Endothelial cell (in vitro differentiated cells): ENCODE measurements around the gene RRM2. TPM values are rescaled to one million over a fixed set of nuclear protein-coding genes. Genes with fewer than 3 reads are reported as not detected.

ENCODE experiments used
- DNase-seq: peaks from one replicate; pipeline ENCODE4 v3.0.0; 2021; ENCODE audit warnings: low spot score
- H3K27ac Mint-ChIP-seq: one replicate; pipeline ENCODE4 v1.8.0; 2021; ENCODE audit warnings: mixed read lengths, inconsistent platforms; ENCODE audit not compliant: unreplicated experiment
- H3K27me3 Mint-ChIP-seq: one replicate; pipeline ENCODE4 v1.8.0; 2021; ENCODE audit warnings: mild to moderate bottlenecking, moderate library complexity, mixed read lengths, inconsistent platforms; ENCODE audit not compliant: unreplicated experiment
- H3K36me3 Mint-ChIP-seq: one replicate; pipeline ENCODE4 v1.8.0; 2021; ENCODE audit warnings: mild to moderate bottlenecking, low read depth, mixed read lengths, inconsistent platforms; ENCODE audit not compliant: unreplicated experiment
- H3K4me1 Mint-ChIP-seq: one replicate; pipeline ENCODE4 v1.8.0; 2021; ENCODE audit warnings: mild to moderate bottlenecking, mixed read lengths, inconsistent platforms; ENCODE audit not compliant: unreplicated experiment
- H3K4me3 Mint-ChIP-seq: one replicate; pipeline ENCODE4 v1.8.0; 2021; ENCODE audit warnings: mild to moderate bottlenecking, mixed read lengths, inconsistent platforms; ENCODE audit not compliant: unreplicated experiment
- H3K9me3 Mint-ChIP-seq: one replicate; pipeline ENCODE4 v1.8.0; 2021; ENCODE audit warnings: mixed read lengths, inconsistent platforms; ENCODE audit not compliant: unreplicated experiment
- total RNA-seq: library from RNA; stranded (reverse); fragmentation: NEBNext Ultra II Directional; extraction: Animal tissue kit (Norgen Biotek cat#: 25700); gene quantifications from one replicate; pipeline ENCODE4 v1.2.1, GENCODE V29; 2021; ENCODE audit not compliant: unreplicated experiment
- TF ChIP-seq, protein P1 (sequence below): fragments of 200-600 bp; sonication (generic); IDR thresholded peaks from one replicate; pipeline ENCODE4 v1.5.0; 2021; ENCODE audit warnings: antibody characterized with exemption; ENCODE audit not compliant: unreplicated experiment

Gene RRM2
- total RNA-seq, 1 donor from 2014 or later, result 18.7 TPM

- Mint-ChIP-seq H3K36me3 (peaks cover 5% of the 10 kb centered on the region), H3K4me1 (peaks cover 17% of the 10 kb centered on the region), H3K4me3 (peak overlapping the region; percentile 76), H3K9me3 (no peaks in the 10 kb centered on the region), H3K27me3 (peaks cover 7% of the 10 kb centered on the region), H3K27ac (peak overlapping the region; percentile 79)
- peak; percentile 51 for DNase-seq
- TF ChIP-seq, protein P1, sequence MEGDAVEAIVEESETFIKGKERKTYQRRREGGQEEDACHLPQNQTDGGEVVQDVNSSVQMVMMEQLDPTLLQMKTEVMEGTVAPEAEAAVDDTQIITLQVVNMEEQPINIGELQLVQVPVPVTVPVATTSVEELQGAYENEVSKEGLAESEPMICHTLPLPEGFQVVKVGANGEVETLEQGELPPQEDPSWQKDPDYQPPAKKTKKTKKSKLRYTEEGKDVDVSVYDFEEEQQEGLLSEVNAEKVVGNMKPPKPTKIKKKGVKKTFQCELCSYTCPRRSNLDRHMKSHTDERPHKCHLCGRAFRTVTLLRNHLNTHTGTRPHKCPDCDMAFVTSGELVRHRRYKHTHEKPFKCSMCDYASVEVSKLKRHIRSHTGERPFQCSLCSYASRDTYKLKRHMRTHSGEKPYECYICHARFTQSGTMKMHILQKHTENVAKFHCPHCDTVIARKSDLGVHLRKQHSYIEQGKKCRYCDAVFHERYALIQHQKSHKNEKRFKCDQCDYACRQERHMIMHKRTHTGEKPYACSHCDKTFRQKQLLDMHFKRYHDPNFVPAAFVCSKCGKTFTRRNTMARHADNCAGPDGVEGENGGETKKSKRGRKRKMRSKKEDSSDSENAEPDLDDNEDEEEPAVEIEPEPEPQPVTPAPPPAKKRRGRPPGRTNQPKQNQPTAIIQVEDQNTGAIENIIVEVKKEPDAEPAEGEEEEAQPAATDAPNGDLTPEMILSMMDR, result peak; percentile 74
These were observed 2.1 kb downstream of the RRM2 start for GRCh38 chr2:10124538-10125045.

DNA sequence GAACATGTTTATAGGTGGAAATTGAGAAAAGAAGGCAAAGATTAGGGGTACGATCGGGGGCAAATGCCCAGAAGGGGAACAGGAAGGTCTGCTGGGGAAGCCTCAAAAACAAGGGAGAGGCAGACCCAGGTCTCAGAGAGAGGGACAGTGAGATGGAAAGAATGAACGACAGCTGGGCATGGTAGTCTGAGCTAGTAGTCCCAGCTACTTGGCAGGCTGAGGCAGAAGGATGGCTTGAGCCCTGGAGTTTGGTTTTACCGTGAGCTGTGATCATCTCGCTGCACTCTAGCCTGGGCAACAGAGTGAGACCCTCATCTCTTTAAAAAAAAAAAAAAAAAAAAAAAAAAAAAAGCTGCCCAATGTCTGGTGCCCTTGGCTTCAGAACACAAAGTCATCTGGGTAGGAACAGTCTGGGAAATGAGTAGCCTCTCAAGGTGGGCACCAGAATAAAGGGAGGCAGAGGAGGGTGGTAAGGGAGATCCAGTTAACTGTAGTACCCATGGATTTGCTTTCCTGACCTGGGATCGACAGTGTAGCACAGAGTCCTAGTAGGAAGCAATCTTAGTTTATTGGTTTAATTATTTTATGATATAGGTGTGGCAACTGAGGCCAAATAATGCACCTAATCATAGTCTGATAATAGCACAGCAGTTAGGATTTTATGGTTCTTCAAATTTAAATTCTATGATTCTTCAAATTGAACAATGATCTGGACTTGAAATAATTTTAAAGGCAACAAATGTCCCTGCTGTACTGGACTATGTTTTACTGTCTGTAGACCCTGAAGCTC lies 3.5 kb downstream of the RRM2 start:
- no peak for DNase-seq
- peak overlapping the region; percentile 10 for H3K27ac Mint-ChIP-seq
- H3K4me1 Mint-ChIP-seq, result peaks cover 13% of the 10 kb centered on the region
- H3K4me3 Mint-ChIP-seq, result no peak overlapping the region
- TF ChIP-seq, protein P1, result no peak
- H3K9me3 Mint-ChIP-seq, result no peaks in the 10 kb centered on the region
- peaks cover 5% of the 10 kb centered on the region for H3K36me3 Mint-ChIP-seq
- peaks cover 7% of the 10 kb centered on the region for H3K27me3 Mint-ChIP-seq

- peaks cover 11% of the 10 kb centered on the region for H3K4me1 Mint-ChIP-seq
- peaks cover 5% of the 10 kb centered on the region for H3K36me3 Mint-ChIP-seq
- no peaks in the 10 kb centered on the region for H3K9me3 Mint-ChIP-seq
- no peak overlapping the region for H3K4me3 Mint-ChIP-seq
- no peak for DNase-seq
- H3K27ac Mint-ChIP-seq, result no peak overlapping the region
- peaks cover 7% of the 10 kb centered on the region for H3K27me3 Mint-ChIP-seq
- TF ChIP-seq, protein P1, result no peak
These were observed 4.1 kb downstream of the RRM2 start for GRCh38 chr2:10126632-10127026.

DNA sequence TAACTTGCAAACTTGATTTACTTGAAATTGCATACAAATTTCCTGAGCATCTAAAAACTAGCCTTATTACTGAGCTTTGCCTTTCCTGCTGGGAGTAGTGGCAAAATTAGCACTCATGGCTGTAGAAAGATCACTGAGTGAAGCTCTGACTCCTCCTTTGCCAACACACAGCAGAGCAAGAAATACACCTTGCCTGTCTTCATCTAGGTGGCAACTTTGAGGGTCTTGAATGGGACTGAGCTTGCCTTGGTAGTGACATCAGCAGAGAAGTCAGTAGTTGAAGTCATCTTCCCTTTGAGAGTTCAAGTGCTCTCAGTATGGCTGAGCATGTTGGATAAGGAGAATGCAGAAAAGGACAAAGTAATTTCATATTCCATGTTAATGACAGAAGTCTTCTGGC lies 5.9 kb downstream of the RRM2 start:
- no peak overlapping the region for H3K27ac Mint-ChIP-seq
- DNase-seq, result no peak
- peaks cover 11% of the 10 kb centered on the region for H3K4me1 Mint-ChIP-seq
- H3K4me3 Mint-ChIP-seq, result no peak overlapping the region
- H3K27me3 Mint-ChIP-seq, result peaks cover 4% of the 10 kb centered on the region
- no peaks in the 10 kb centered on the region for H3K9me3 Mint-ChIP-seq
- H3K36me3 Mint-ChIP-seq, result peaks cover 5% of the 10 kb centered on the region
- TF ChIP-seq, protein P1, result no peak

DNA sequence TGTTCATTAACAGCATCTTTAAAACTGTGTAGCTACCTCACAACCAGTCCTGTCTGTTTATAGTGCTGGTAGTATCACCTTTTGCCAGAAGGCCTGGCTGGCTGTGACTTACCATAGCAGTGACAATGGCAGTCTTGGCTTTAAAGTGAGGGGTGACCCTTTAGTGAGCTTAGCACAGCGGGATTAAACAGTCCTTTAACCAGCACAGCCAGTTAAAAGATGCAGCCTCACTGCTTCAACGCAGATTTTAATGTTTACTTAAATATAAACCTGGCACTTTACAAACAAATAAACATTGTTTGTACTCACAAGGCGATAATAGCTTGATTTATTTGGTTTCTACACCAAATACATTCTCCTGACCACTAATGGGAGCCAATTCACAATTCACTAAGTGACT lies 7.0 kb downstream of the RRM2 start:
- H3K27me3 Mint-ChIP-seq, result no peaks in the 10 kb centered on the region
- DNase-seq, result no peak
- H3K4me1 Mint-ChIP-seq, result peaks cover 4% of the 10 kb centered on the region
- H3K9me3 Mint-ChIP-seq, result no peaks in the 10 kb centered on the region
- TF ChIP-seq, protein P1, result no peak
- peaks cover 5% of the 10 kb centered on the region for H3K36me3 Mint-ChIP-seq
- H3K4me3 Mint-ChIP-seq, result no peak overlapping the region
- no peak overlapping the region for H3K27ac Mint-ChIP-seq
